Measurements from ENCODE around the gene CELF1.

DNA sequence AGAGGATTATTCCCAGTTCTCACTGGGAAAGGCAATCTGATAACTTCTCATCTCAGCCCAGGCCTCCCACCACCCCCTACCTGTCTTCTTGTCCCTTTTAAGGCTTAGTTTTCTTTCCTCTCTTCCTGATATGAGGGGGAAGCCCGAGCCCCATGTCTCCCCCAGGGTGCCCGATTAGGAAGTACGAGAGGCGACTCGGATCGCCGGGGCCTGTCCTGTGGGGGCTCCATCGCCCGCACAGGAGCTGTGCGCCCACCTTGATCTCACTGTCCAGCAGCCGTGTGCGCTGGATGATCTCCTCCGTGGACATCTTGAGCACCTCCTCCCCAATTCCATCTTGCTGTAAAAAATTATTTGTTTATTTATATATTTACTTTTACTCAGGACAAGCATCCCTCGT, 127.3 kb downstream of the CELF1 start:
- TF ChIP-seq, protein P1, sequence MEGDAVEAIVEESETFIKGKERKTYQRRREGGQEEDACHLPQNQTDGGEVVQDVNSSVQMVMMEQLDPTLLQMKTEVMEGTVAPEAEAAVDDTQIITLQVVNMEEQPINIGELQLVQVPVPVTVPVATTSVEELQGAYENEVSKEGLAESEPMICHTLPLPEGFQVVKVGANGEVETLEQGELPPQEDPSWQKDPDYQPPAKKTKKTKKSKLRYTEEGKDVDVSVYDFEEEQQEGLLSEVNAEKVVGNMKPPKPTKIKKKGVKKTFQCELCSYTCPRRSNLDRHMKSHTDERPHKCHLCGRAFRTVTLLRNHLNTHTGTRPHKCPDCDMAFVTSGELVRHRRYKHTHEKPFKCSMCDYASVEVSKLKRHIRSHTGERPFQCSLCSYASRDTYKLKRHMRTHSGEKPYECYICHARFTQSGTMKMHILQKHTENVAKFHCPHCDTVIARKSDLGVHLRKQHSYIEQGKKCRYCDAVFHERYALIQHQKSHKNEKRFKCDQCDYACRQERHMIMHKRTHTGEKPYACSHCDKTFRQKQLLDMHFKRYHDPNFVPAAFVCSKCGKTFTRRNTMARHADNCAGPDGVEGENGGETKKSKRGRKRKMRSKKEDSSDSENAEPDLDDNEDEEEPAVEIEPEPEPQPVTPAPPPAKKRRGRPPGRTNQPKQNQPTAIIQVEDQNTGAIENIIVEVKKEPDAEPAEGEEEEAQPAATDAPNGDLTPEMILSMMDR (conservative IDR thresholded peaks at IDR 0.05; ENCODE audit: low read length), result no peak
- TF ChIP-seq EZH2phosphoT487 (IDR thresholded peaks at IDR 0.05; ENCODE audit: borderline replicate concordance), result no peak
